T-helper 1 cell (primary cell): Measurements from ENCODE around the gene NELL1.

Experiments
- DNase-seq, 5 donors: peaks; one replicate each; pipeline ENCODE4 v3.0.0-alpha.2; 2012 to 2020

Gene NELL1

DNA sequence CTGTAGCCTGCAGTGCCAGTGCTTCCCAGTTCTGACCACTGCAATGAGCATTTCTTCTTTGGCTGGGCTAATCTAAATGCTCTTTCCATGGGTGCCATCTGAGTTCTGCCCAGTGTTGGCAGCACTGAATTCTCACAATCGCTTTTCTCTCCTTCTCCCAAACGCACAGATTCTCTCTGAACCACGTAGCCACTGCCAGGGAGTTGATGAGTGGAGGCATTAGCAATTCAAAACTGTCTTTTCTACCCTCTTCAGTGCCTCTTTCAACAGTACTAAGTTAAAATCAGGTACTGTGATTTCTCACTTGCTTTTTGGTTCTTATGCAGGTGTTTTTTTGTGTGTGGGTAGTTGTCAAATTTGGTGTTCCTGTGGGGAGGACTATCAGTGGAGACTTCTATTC lies 778.5 kb downstream of the NELL1 start:
- no peak for DNase-seq

- no peak for DNase-seq
These were observed 786.8 kb downstream of the NELL1 start for GRCh38 chr11:21456186-21456585.

- DNase-seq, result no peak
These were observed 790.7 kb downstream of the NELL1 start for GRCh38 chr11:21460082-21460481.

DNA sequence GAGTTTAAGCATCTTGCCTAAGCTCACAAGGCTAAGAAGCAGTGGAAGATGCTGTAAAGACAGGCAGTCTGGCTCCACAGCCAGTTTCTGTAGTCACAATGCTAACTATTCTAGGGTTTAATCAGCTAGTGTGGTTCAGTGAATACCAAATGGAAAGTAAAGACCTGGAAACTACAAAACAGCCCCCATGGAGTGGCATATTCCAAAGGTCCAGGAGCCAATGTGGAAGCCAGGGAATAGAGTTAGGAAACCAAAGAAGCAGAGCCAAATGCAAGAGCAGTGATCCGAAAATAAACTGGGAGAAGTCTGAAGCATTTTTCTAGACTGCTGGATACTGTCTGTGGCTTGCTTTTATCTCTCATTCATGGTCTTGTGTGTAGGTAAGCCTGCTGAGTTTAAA lies 792.3 kb downstream of the NELL1 start:
- no peak for DNase-seq

DNA sequence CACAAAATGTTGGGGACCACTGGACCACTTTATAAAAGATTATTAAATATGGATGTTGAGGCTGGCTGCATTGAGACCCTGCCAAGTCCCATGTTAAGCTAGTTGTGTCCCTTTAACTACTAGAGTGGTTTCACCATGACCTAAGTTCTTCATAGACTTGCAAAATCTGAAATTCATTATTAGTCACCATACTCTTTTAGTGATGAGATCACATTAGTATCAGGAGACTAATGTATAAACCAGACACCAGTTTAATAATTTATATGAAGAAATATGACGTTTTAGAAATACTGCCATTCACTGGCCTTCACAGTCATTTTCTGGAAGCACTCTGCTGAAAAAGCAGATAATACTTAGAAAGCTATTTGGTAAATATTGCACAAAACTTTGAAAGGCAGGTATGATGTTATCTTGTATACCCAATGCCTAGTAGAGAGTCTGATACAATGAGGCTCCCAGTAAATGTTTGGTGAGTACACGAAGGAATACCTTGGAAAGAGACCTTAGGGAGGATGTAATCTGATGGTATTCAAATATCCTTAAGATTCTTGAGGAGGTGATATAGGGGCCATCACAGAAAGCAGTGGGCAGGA lies 795.3 kb downstream of the NELL1 start:
- DNase-seq, result no peak

GRCh38 chr11:21465203-21465602 lies 795.8 kb downstream of the NELL1 start:
- DNase-seq, result no peak

DNA sequence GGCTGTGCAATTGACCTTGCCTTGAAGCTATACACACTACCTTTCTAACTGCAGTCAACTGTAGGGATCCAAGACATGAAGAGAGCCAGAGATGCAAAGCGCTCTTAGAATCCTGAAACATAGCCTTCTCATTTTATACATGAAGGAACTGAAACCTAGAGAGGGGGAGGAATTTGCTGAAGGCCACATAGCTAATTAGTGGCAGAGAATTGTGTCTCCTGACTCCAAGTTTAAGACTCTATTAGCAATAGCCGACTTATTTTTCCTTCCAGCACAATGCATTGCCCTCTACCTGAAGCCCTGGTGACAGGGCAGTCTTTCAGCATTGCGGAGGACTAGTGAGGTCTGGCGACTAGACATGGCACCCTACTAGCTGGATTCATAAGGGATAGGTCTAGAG lies 796.5 kb downstream of the NELL1 start:
- DNase-seq, result no peak

DNA sequence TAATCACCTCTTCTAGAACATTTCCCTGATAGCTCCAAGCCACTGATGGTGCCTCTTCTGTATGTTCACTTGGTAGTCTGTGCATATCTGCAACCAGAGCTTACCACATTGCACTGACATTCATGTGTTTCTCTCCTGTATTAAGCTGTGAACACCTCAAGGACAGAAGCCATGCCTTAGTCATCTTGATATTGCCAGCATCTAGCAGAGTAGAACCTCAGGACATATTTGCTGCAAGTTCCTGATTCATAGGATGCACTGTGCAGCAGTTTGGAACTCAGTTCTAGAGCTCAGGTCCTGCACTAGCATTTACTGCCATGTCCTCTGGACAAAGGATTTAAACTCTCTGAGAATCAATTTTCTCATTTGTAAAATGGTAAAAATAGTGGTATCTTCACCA lies 801.1 kb downstream of the NELL1 start:
- no peak for DNase-seq

DNA sequence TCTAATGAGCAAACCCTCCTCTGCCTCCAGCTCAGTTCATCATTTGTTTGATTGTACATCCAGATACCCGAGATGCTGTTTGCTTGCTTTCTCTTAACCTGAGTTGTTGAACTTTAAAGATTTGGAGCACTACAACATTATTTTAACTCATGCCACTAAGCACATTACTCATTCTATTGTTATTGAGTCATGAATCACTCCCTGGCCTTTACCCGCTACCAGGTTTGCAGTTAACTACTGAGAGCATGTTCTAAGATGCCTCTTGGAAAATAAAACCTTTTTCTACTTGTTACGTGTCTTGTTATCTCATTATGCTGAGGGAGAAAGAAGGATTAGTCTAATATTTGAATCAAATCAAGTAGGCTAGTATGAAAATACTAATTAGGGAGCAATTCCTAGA lies 802.9 kb downstream of the NELL1 start:
- no peak for DNase-seq

- DNase-seq, result no peak
These were observed 805.1 kb downstream of the NELL1 start for GRCh38 chr11:21474529-21474928.

GRCh38 chr11:21475276-21475675 lies 805.9 kb downstream of the NELL1 start:
- no peak for DNase-seq

- no peak for DNase-seq
These were observed 807.2 kb downstream of the NELL1 start for GRCh38 chr11:21476588-21476987.

GRCh38 chr11:21480240-21480639 lies 810.9 kb downstream of the NELL1 start:
- DNase-seq, result no peak

DNA sequence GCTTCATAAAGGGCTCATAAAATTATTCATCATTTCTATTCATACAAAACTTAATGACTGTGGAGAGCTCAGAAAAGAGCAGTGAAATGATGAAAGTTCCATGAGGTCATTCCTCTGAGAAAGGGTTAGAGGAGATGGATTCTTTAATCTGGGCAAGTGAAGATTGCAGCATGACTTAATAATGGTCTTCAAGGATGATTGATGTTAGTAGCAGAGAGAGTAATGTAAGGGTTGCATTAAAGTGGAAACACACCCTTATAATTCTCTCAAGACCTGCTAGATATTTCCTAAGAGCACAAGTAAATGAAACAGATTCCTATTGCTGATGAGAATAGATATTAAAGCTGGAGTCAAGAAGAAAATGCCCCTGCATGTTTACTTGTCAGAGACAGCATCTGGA lies 811.9 kb downstream of the NELL1 start:
- no peak for DNase-seq

GRCh38 chr11:21484039-21484438 lies 814.7 kb downstream of the NELL1 start:
- no peak for DNase-seq

DNA sequence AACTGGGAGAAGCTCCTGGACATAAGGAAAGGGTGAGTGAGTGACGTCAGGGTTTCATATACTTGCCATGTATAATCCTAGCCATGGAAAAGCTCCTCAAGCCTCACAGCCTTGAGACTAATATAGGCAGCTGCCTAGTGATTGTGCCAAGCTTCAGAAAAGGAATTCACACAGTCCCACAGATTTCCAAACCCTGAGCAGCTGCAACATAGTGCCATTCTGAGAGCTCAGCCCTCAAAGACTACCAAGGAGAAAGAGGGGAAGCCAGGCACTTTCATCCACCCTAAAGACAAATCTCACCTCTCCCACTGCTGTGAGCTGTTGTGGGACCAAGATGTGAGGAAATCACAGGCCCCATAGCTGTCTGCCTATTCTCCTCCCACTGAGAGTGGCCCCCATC lies 815.6 kb downstream of the NELL1 start:
- no peak for DNase-seq

DNA sequence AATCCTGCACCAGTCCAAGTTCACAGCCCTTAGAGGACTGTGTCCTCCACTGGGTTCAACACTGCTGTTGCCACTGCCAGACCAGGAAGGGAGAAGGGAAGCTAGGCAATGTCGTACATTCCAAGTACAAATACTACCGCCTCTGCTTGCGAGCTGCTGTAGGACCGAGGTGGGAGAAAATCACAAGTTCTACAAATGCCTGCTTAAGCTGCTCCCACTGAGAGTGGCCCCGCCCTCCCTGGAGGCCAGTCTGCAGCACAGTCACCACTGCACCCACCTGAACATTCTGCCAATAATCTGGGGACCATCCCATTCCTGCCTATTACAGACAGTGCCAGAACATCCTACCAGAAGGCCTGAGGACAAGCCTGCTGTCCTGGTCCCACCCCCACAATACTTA lies 816.0 kb downstream of the NELL1 start:
- DNase-seq, result no peak

DNA sequence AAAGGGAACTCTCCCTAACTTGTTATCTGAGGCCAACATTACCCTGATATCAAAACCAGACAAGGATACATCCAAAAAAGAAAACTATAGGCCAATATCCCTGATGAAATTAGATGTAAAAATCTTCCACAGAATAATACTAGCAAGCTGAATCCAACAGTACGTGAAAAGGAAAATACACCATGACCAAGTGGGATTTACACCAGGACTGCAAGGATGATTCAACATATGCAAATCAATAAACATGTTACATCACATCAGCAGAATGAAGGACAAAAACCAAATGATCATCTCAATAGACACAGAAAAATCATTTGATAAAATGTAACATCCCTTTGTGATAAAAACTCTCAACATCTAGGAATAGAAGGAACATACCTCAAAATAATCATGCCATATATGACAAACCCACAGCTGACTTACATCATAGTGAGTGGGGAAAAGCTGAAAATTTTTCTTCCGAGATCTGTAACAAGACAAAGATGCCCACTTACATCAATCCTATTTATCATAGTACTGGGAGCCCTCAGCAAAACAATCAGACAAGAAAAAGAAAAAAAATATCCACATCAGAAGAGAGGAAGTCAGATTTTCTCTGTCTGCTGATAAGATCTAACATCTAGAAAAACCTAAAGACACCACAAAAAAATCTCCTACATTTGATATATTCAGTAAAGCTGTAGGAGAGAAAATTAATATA lies 820.2 kb downstream of the NELL1 start:
- no peak for DNase-seq

GRCh38 chr11:21492931-21493330 lies 823.5 kb downstream of the NELL1 start:
- no peak for DNase-seq

- DNase-seq, result no peak
These were observed 825.6 kb downstream of the NELL1 start for GRCh38 chr11:21494946-21495345.

DNA sequence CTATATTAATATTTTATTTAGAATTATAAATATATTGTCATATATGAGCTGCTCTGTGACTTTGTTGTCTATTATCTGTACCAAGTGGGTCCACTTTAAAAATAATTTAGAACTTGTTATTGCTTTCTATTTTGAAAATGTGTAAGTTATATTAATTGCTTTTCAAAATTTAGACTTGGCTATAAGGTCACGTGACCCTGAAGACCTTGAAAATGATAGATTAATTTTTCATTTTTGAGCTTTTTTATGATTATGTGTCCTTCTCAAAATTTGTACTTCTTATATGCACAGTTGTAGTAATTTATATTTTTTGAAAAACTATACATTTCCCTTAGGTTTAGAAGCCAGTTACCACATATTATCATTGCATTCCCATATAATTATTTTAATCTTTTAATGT lies 826.5 kb downstream of the NELL1 start:
- DNase-seq, result no peak

DNA sequence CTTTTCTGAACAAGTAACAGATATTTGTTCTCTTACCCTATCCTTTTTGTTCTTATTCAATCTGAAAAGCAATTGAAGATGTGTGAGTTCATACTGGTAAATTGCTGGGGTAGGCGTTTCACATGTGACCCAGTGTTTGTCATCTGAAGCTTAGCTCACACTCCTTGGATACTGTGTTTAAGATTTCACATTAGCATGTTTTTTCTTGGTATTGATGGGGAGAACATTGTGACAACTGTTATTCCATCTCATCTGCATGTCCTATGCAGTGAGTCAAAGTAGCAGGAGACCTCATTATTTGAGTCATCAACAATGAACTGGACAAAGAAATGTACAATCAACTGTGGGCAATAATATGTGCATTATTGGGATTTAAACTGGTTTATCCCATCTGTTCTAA lies 831.9 kb downstream of the NELL1 start:
- DNase-seq, result no peak

GRCh38 chr11:21505070-21505469 lies 835.7 kb downstream of the NELL1 start:
- DNase-seq, result no peak

GRCh38 chr11:21511835-21512440 lies 842.6 kb downstream of the NELL1 start:
- peak in 1 of 5 donors; percentile 4 for DNase-seq

DNA sequence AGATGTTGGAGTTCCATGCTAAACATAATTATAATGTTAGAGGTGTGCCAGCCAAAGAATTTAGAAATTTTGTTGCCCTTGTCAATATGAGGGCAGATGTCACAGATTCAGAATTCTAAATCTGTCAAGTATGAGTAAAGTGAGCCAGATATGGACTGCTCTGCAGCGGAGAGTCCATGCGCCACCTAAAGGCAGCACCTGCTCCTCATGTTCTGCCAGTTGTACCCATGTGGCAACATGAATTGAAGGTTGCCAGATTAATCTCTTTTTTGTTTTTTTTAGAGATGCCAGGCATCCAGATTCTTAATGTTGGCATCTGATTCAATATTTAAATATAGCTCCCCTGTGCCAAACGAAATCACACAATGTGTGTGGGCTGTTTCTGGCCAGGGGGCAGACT lies 844.9 kb downstream of the NELL1 start:
- DNase-seq, result no peak
